Hepatocyte (in vitro differentiated cells): ENCODE measurements around the gene DHX16. TPM values are rescaled to one million over a fixed set of nuclear protein-coding genes. Genes with fewer than 3 reads are reported as not detected.

Experiments
- DNase-seq: peaks from one replicate; pipeline ENCODE4 v3.0.0-alpha.2; 2016; ENCODE audit warnings: low spot score
- H2AFZ ChIP-seq: fragments of 200-600 bp; sonication (generic); 2 replicates; pipeline ENCODE4 v1.6.0; 2016; ENCODE audit warnings: antibody characterized with exemption, mild to moderate bottlenecking
- H3K27ac ChIP-seq: fragments of 200-600 bp; sonication (generic); 2 replicates; pipeline ENCODE4 v1.5.1; 2016; ENCODE audit warnings: mild to moderate bottlenecking
- H3K27me3 ChIP-seq: fragments of 200-600 bp; sonication (generic); 2 replicates; pipeline ENCODE4 v1.6.1; 2016
- H3K36me3 ChIP-seq: fragments of 200-600 bp; sonication (generic); replicated peaks from 2 replicates; pipeline ENCODE4 v1.5.1; 2016; ENCODE audit warnings: low read depth; ENCODE audit not compliant: insufficient read depth
- H3K4me1 ChIP-seq: fragments of 200-600 bp; sonication (generic); 2 replicates; pipeline ENCODE4 v1.5.1; 2016; ENCODE audit warnings: mild to moderate bottlenecking, moderate library complexity; ENCODE audit not compliant: insufficient read depth
- H3K4me2 ChIP-seq: fragments of 200-600 bp; sonication (generic); 2 replicates; pipeline ENCODE4 v1.6.0; 2016
- H3K4me3 ChIP-seq: fragments of 200-600 bp; sonication (generic); 2 replicates; pipeline ENCODE4 v1.5.1; 2016; ENCODE audit warnings: mild to moderate bottlenecking
- H3K79me2 ChIP-seq: fragments of 200-600 bp; sonication (generic); 2 replicates; pipeline ENCODE4 v1.6.0; 2017; ENCODE audit warnings: mild to moderate bottlenecking
- H3K9me2 ChIP-seq: fragments of 200-600 bp; sonication (generic); replicated peaks from 2 replicates; pipeline ENCODE4 v1.6.0; 2017; ENCODE audit warnings: mild to moderate bottlenecking; ENCODE audit not compliant: insufficient read depth
- H3K9me3 ChIP-seq: fragments of 200-600 bp; sonication (generic); 2 replicates; pipeline ENCODE4 v1.5.1; 2016; ENCODE audit warnings: low read depth, mild to moderate bottlenecking
- H4K20me1 ChIP-seq: fragments of 200-600 bp; sonication (generic); 2 replicates; pipeline ENCODE4 v1.6.0; 2016; ENCODE audit warnings: mild to moderate bottlenecking; ENCODE audit not compliant: insufficient read depth, poor library complexity, severe bottlenecking
- CTCF ChIP-seq: fragments of 200-600 bp; sonication (generic); IDR thresholded peaks from 2 replicates; pipeline ENCODE4 v1.5.1; 2016; ENCODE audit warnings: antibody characterized with exemption, mild to moderate bottlenecking; ENCODE audit not compliant: poor library complexity
- EZH2 ChIP-seq: fragments of 200-600 bp; sonication (generic); IDR thresholded peaks from 2 replicates; pipeline ENCODE4 v1.6.1; 2016; ENCODE audit warnings: antibody characterized with exemption, mild to moderate bottlenecking, borderline replicate concordance
- EZH2phosphoT487 ChIP-seq: fragments of 200-600 bp; sonication (generic); IDR thresholded peaks from one replicate; pipeline ENCODE4 v1.6.1; 2018; ENCODE audit warnings: antibody characterized with exemption, mild to moderate bottlenecking, low read depth, moderate library complexity; ENCODE audit not compliant: unreplicated experiment, severe bottlenecking
- WGBS: methylation state at CpG from one replicate; pipeline ENCODE4 v1.1.6; 2016; ENCODE audit warnings: low lambda C conversion rate; ENCODE audit errors: missing lambda C conversion rate; 5-methylcytosine and 5-hydroxymethylcytosine counted together
- polyA plus RNA-seq: library from polyadenylated mRNA; unstranded; fragments of >200 nt; fragmentation: Nextera tagmentation; extraction: Ambion mirVana; gene quantifications from 2 replicates; pipeline ENCODE4 v1.2.1, GENCODE V29; 2016
- total RNA-seq: library from RNA; depleted of rRNA; stranded (reverse); fragments of >200 nt; gene quantifications from 2 replicates; pipeline ENCODE4 v1.2.3, GENCODE V29; 2014

Gene DHX16
- total and polyA plus RNA-seq, 2 experiments from 2014 or later: 19.4 to 28.4 TPM

GRCh38 chr6:30707281-30707850 lies 34.6 kb upstream of the DHX16 start:
- TF ChIP-seq EZH2 (no peak), CTCF (no peak), EZH2phosphoT487 (no peak)
- Histone ChIP-seq H2AFZ (no peak overlapping the region), H3K9me3 (no peaks in the 10 kb centered on the region), H3K27ac (no peak overlapping the region), H4K20me1 (no peaks in the 10 kb centered on the region), H3K79me2 (no peaks in the 10 kb centered on the region), H3K4me1 (no peaks in the 10 kb centered on the region), H3K36me3 (no peaks in the 10 kb centered on the region), H3K4me3 (no peak overlapping the region), H3K9me2 (no peaks in the 10 kb centered on the region), H3K27me3 (no peaks in the 10 kb centered on the region), H3K4me2 (no peak overlapping the region)
- 85% methylated on average over 5 of the region's 6 CpGs for WGBS
- no peak for DNase-seq

GRCh38 chr6:30705620-30706019 lies 32.8 kb upstream of the DHX16 start:
- Histone ChIP-seq H3K9me2 (no peaks in the 10 kb centered on the region), H2AFZ (no peak overlapping the region), H3K4me2 (no peak overlapping the region), H3K27me3 (no peaks in the 10 kb centered on the region), H3K36me3 (no peaks in the 10 kb centered on the region), H3K79me2 (no peaks in the 10 kb centered on the region), H3K4me3 (no peak overlapping the region), H4K20me1 (no peaks in the 10 kb centered on the region), H3K9me3 (no peaks in the 10 kb centered on the region), H3K27ac (no peak overlapping the region), H3K4me1 (no peaks in the 10 kb centered on the region)
- DNase-seq: no peak
- WGBS: 100% methylated on average over 4 of the region's 4 CpGs
- TF ChIP-seq EZH2 (no peak), CTCF (no peak), EZH2phosphoT487 (no peak)

GRCh38 chr6:30703821-30704220 lies 31.0 kb upstream of the DHX16 start:
- H3K9me3 ChIP-seq: no peaks in the 10 kb centered on the region
- WGBS: 96% methylated on average over 4 of the region's 4 CpGs

More at GRCh38 chr6:30703821-30704220, 31.0 kb upstream of the DHX16 start:
- H3K79me2 ChIP-seq: no peaks in the 10 kb centered on the region
- no peaks in the 10 kb centered on the region for H3K36me3 ChIP-seq
- H3K4me1 ChIP-seq: no peaks in the 10 kb centered on the region
- DNase-seq: no peak
- no peaks in the 10 kb centered on the region for H3K27me3 ChIP-seq
- no peak overlapping the region for H3K4me3 ChIP-seq
- H3K9me2 ChIP-seq: no peaks in the 10 kb centered on the region
- no peak overlapping the region for H3K4me2 ChIP-seq
- no peaks in the 10 kb centered on the region for H4K20me1 ChIP-seq
- no peak overlapping the region for H3K27ac ChIP-seq
- TF ChIP-seq EZH2: no peak
- TF ChIP-seq EZH2phosphoT487: no peak
- no peak for TF ChIP-seq CTCF
- H2AFZ ChIP-seq: no peak overlapping the region
